GM19452 (cell line): ENCODE measurements around the gene KCNH3.
A peak's percentile ranks its signal among the peaks of the same experiment; 100 is the strongest.

Experiments used
- ATAC-seq: cut with Tn5 transposase; IDR thresholded peaks from one replicate; pipeline ENCODE4 v1.9.1; 2021; ENCODE audit not compliant: unreplicated experiment

KCNH3 gene

GRCh38 chr12:49557917-49558215 lies 19.0 kb downstream of the KCNH3 start:
- ATAC-seq = no peak

DNA sequence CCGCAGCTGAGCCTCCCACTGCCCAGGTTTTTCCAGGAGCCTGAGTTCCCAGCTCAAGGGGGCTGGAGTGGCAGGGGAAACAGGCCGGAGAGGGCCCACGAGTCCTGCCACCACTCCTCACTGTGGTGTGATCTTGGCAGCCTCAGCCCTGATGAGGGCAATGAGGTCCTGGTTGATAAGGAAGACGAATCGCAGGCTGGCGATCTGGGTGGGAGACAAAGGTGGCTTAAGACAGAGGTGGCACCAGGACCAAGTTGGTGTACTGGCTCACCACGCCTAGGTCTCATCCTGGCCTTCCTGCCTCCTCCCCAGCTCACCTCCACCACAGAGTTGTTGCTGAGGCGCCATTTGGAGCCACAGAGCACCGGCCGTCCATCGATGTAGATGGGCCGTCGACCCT lies 19.7 kb downstream of the KCNH3 start:
- no peak for ATAC-seq

DNA sequence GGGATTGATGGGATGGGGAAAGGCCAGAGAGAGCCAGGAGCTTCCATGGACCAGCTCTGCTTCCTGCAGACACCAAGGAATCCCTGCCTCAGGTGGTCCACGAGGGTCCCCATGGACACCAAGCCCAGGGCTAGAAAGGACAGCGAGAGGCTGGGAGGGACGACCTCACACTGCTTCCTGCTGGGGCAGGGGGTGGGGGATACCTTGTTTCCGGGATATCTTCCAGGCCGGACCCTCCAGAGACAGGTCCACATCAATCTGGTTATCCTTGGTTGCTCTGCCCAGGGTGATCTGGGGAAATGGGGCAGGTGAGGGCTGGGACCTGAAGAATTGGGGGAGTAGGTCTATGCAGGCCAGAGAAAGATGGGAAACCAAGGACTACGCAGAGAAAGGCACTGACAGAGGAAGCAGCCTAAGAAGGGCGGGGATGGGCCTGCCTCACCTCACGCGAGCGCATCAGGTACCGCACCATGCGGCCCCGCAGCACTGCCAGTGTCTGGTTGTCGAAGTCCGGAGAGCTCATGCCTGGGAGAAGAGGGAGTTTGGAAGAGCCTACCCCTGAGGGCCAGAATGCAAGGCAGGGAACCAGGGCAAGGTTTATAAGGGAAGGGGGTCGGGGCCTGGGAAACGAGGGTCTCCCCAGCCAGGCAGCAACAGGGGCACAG lies 20.3 kb downstream of the KCNH3 start:
- no peak for ATAC-seq

GRCh38 chr12:49560695-49561094 lies 21.9 kb downstream of the KCNH3 start:
- ATAC-seq = no peak

DNA sequence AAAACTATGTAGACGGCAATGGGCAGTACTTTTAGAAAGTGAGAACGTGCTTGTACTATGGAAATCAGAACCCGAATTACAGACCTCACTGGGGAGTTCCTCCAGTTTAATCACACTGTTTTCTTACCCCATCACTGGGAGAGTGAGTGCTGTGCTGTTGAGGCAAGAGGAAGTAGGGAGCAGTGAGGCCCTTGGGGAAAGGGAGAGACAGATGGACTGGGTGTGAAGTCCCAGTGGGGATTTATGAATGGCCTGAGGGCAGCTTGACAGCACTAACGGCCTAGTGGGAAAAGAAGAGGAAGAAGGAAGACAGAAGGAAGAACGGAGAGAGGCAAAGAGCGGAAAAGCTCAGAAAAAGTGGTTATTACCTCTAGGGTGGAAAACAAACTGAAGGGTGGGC lies 23.4 kb downstream of the KCNH3 start:
- no peak for ATAC-seq

DNA sequence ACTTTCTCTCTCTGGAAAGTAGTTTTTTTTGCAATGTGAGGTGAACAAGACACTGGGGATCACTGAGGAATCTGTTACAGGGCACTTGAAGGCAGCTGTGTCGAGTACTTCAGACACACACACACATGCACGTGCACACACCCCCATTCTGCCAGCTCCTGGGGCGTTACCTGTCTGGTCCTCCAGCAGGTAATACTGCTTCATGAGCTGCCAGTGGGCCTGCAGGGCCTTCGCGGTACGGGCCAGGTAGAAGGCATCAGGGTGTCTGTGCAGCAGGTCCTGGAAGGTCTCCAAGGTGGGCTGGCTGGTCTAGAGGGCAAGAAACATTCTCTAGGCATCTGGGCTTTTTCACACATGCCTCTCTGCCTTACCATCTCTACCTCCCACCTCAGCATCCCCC lies 24.0 kb downstream of the KCNH3 start:
- no peak for ATAC-seq

DNA sequence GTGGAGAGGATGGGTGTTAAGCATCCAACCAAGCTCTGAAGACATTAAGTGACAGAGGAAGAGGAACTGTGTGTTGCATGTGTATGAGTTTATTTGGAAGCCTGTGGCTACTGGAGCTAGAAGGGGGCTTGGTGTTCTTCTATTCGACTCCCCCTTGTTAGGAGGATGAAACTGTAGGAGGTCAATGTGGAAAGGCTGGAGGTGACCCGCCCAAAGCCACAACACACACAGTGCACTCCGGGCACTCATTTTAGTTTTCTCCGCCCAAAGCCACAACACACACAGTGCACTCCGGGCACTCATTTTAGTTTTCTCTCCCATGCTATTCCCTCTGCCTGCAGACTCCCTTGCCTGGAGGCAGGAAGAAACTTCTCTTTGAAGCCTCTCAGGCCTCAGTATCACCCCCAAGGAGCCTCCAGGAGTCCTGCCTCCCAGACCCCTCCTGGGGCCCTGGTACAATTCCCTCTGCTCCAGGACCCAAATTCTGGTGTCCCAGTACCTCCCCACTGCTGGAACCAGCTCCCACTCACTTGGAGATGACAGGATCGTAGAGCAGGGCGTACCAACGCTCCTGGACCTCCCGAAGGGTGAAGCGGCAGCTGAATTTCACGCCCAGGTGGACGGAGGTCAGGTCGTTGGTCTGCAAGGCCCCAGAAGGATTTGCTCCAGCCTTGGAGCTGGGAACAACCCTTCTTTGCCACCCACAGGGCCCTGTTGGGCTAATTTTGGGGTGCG lies 25.3 kb downstream of the KCNH3 start:
- no peak for ATAC-seq

DNA sequence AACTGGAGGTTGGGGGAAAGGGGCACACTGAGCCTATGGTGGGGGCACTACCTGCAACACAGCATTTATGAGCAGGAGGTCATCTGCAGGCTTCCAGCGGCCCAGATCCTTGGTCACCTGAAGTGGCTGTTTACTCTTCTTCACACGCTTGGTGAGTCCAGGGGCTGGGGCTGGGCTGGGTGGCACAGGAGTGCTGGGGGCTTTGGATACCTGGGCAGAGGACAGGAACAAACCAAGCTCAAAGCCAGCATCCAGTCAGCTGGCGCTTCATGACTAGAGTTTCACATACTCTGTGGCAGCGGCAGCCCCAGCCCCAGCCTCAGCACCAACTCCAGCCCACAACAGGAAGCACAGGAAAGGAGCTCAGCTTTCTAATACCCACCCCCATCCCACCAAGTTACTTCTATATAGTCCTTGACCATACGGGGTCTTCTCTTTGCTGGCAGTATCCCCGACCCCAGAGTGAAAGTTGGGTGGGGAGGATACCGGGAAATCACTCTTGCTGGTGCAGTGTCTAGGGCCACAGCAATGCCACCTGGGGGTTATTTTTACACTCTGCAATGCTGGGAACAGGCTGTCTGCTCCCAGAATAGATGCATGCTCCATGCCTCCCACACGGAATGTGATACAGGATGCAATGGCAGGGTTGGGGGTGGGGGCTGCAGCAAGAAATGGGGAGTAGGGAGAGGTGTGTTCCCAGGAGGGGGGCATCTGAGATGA lies 26.0 kb downstream of the KCNH3 start:
- ATAC-seq = no peak

DNA sequence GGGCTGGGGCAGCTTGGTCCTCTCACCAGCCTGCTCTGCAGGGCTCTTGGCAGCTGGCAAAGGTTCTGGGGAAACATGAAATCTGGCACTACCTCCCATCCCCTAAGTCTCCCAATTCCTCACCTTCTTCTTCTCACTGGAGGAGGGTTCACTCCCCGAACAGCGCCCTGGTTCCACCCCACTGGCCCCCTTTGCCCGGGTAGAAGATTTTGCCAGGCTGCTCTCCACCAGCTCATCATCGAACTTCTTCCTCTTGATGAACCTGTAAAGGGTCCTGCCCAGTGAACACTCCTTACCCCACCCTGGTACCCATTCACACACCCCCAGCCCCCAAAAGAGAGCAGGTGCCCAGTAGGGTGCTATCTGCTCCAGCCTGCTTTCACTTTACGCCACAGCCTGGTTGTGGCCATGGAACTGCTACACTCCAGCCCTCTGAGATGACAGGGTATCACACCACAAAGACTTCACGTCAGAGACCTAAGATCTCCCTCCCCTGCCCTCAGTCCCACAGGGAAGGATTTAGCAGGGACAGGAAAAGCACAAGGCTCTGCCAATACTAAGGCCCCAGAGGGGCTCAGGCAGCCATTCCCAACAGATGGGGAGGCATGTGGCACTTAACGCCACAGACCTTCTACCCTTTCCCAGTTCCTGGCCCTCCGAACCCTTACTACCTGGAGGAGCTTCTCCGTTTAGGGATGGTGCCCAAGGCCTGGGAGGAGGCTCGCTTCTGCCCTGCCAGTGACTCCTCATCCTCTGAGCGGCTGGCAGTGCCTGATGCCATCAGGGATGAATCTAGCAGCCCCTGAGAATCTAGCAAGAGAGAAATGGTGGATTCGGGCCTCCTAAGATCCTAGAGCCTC lies 26.8 kb downstream of the KCNH3 start:
- ATAC-seq = no peak

DNA sequence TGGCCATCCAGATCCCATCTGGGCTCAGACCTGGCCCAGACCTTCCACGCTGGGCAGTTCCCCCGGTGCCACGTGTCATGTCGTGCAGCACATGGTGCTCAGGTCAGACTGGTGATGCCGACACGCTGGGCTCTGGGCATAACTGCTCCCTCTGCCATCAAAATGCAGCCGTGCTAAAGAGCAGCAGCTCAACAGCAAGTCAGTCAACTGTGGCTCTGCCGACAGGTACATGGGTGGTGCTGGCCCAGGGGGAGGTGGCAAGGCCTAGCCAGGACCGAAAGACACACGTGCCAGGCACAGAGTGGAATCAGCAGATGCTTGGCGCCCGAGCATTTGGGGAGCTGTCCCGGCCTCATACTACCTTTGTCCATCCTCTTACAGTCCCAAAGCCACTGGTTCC lies 27.5 kb downstream of the KCNH3 start:
- no peak for ATAC-seq

DNA sequence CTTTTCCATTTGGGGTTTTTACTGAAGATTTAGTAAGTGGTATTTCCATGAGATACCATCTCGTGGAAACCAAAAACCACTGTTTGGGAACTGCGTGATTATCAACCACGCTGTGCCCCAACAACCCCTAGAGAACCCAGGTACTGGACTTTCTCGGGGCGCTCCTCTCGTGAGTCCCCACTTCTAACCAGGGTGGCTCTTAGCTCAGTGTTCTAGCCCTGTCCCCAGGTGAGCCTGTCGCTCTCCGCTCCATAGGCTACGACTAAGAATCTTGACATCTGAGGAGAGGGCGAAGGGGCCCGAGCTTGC lies 28.4 kb downstream of the KCNH3 start:
- ATAC-seq = no peak

DNA sequence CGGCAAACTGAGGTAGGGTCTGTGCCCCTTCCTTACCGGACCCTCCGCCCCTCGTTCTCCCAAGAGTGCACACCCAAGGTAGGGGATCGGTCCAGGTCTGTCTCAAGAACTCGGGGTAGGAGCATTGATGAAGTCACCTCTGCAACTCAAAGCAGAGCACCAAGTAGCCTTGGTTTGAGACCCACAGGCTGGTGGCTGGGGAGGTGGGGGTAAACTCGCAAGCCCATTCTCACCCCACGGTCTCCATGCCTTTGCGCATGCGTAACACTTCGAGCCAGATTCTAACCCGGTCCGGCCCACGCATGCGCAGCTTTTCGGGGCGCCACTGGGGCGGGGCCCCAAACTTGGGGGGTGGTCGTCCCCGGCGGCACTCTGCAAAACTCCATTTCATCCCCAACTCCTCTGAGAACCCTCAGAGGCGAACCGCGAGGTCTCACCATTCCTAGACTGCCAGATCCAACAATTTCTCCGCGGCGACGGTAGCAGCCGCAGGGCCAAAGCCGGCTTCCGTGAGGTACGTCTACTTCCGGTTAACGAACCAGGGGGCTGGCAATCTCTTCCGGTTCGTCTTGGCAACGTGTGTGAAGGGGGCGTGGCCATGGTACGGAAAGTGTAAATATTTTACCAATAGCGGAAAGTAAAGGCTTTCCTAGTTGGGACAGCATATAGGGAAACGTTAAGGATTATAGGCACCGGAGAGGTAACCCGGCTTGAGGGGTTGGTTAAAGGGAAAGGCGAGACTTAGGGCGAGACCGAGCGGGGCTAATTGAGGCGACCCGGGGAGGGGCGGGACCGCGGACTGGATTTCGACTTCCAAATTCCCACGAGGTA lies 29.0 kb downstream of the KCNH3 start, which contains the start of gene MCRS1:
Gene MCRS1 (minus strand): TSS at position 532 of the 831 bp plus-strand sequence. CDS start 1,411 bp downstream, outside the sequence.
- peak; percentile 88 for ATAC-seq

DNA sequence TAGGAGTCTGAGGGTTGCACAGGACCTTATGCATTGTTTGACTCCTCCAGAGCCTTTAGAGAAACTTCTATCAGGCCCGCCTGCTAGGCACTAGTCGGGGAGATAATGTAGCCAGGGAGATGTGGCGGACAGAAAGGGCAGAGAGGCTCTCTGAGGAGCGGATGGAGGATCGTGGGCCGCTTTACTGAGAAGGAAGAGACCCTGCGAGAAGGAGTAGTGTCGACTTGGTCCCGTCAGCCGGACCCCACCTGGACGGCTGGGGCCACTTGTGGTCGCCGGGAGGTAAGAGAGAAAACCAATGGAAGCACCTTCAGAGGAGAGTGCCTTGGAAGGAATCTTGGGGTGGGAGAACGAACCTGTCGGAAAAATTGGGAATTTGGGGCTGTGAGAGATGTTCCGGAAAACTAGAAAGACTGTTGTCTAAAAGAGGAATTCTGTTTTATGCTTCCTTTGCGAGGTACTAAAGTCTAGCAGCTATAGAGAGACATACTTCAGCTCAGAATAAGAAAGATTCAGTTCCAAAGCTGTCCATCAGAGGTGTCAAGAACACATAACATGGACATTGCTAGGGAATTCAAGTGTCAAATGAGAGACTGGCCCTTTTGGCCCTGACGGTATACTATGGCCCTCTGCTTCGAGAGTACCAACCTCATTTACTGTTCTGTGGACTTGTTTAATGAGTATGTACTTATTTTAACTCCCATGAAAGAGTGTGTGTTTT lies 29.8 kb downstream of the KCNH3 start:
- peak; percentile 25 for ATAC-seq

DNA sequence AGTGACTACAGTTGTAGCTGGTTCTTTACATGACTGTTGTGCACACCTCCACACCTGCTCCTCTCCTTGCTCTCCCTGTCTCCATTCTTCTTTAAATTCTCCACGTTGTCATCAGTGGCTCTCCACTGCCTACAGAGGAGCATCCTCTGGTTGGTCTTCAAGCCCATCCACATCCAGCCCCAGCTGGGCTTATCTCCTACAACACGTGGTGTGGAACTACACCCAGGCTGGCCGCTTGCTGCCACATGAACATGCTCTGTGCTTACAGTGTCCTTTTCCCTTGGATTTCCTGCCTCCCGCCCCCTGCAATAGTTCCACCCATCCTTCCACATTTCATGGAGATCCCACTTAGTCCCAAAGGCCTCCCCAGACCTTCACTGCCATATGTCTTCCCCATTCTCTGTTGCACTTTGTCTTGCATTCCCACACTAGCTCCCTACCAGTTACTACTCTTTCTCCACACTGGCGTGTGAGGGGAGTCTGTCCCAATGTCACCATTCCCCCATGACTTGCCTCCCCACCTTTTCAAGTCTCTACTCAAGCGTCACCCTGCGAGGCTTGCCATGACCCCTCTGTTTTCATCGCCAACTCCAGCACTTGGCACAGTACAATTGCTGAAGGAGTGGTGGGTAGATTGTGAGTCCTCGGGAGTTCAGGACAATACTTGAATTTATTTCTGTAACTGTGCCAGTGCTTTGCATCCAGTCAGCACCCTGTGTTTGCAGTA lies 38.9 kb downstream of the KCNH3 start:
- ATAC-seq = no peak

GRCh38 chr12:49578471-49579112 lies 39.8 kb downstream of the KCNH3 start:
- ATAC-seq = no peak

DNA sequence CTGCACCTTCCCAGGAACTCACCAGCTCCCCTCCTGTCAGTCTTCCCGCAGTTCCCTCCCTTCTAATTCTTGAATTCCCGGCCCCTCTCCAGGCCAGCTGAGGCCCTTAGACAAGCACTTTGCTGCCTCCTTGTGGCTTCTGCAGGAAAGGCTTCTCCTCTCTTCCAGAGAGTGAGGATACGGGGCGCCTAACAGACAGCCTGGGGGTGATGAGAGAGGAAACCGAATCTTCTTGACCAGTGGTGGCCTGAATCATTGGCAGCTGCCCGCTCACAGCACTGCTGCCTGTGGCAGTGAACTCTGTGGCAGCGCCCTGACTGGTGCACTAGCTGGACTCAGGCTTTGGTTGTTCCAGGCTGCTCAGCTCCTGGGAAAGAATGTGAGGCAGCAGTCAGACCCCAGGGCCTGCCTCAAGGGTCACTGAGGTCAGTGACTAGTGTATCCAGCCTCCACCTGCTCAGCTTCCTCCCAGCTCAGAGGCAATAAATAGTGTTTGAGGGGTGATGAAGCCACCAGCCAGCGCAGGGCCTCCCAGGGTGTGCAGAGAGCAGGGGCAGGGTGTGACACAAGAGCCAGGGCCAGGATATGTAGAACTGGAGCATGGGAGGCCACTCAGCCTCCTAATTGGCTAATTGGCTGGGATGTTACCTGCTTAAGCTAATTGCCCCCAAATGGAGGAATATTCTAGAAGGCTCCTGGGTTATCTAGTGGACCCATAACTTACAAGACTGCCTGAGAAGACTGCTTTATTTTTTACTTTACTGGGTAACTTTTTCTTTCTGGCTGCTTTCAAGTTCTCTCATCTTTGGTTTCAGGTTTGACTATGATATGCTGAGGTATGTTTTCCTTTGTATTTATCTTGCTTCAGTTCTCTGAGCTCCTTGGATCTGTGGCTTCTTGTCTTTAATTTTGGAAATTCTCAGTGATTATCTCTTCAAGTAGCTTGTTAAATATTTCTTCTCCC lies 42.0 kb downstream of the KCNH3 start:
- no peak for ATAC-seq

DNA sequence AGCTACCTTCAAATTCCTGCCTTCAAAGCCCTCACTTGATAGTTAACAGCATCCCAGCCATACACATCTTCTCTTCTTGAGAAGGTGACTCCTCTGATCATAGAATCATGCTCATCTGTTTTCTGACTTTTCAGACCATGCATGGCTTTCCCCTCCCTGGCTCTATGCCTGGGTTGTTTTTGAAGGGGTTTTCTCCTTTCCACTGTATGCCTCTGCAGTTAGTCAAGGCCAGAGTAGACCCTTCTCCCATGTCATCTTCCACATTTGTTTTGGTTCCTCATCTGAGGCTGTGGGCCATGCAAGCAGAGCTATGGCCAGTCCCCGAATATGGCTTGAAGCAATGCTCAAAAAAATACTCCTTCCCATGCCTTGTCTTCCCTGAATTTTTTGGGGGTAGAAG lies 43.4 kb downstream of the KCNH3 start:
- no peak for ATAC-seq

DNA sequence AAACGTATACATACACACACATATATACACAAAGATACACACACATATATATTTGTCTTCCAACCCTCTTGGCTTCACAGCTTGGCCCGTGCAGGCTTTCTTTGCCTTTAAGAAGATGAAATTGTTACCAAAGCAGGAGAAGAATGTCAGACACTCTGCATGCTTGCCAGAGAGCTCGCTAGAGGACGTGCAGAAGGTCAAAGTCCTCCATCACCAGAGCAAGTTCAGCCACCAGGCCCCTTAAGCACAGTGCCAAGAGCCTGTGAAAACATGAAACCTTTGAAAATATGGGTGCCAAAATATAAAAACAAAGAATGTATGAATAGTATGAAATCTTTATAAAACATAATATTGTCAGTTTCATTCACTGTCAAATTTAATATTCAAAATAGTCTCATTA lies 44.0 kb downstream of the KCNH3 start:
- ATAC-seq = no peak
